ENCODE data around the gene HTATSF1.

- TF ChIP-seq POLR2A (IDR thresholded peaks at IDR 0.05) = no peak
- no peak for TF ChIP-seq CTCF (IDR thresholded peaks at IDR 0.05)
- TF ChIP-seq EP300 (IDR thresholded peaks at IDR 0.05) = no peak
Measured at GRCh38 chrX:136468391-136469103, 28.8 kb upstream of the HTATSF1 start.
